NCI-H2107 treated with DMSO at 0.1 percent for 48 hours (cell line): ENCODE results near the gene SFTPD.

Experiments used
- DNase-seq: peaks from one replicate; lab custom pipeline; 2025; ENCODE audit not compliant: unreplicated experiment; lab: John Stamatoyannopoulos, UW

Gene SFTPD

DNA sequence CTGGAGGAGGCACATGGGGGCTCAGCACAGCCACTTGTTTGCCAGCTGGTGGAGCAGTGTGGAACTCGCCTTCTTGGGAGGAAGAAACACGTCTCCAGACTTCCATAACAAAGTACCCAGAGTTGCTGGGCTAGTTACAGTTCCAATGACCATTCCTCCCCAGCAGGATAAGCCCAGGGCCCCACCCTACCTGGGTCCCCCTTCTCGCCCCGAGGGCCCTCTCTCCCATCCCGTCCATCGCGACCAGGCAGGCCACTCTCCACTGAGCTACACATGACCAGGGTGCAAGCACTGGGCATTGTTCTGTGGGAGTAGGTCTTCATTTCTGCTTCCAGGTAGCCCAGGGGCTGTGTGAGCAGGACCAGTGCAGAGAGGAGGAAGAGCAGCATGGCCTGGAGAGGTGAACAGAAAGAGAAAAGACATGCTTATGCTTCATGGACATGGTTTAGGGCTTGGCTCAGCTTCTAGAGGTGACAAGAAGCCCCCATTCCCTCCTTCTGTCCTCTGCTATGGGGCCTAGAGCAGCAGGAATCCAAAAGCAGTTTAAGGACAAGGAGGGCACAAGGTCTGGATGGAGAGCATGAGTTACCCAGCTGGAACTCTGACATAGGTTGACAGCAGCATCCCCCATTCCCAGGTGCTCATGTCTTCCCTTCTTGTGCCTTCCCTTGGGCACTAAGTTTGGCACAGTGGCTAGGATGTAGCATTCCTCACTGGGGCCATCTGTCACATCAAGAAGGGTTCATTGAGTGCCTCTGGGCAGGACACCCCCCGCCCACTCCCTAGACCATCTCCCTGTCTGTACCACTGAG is 2.4 kb downstream of the SFTPD start:
- no peak for DNase-seq

- DNase-seq, result no peak
These were observed 4.2 kb downstream of the SFTPD start for GRCh38 chr10:79944428-79945395.

GRCh38 chr10:79943871-79944270 is 5.0 kb downstream of the SFTPD start:
- DNase-seq, result no peak

GRCh38 chr10:79942261-79943185 is 6.4 kb downstream of the SFTPD start:
- DNase-seq, result no peak

DNA sequence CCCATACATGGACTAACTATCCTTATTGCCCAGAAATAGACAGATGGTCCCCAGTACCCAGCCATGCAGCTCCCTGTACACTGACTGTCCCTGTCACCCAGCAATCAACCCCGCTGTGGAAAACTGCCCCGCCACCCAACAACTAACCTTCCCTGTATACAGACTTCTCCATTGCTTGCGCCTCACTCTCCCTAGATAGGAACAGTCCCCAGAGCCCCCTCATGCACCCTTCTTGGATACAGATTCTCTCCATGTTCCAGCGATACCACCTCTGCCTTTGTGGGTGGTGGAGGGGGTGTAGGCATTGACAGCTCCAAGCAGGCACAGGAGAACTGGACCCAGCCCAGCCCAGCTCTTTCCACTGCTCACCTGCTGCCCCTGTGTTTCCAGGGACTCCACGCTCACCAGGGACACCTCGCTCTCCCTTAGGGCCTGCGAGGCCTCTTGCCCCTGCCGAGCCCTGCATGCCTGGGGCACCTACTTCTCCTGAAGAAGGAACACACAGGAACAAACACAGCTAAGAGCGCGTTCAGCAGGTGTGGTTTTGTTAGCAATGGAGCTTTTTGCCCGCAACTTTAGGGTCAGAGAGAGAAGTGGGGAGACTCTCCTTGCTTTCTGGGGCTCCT is 7.2 kb downstream of the SFTPD start:
- no peak for DNase-seq

DNA sequence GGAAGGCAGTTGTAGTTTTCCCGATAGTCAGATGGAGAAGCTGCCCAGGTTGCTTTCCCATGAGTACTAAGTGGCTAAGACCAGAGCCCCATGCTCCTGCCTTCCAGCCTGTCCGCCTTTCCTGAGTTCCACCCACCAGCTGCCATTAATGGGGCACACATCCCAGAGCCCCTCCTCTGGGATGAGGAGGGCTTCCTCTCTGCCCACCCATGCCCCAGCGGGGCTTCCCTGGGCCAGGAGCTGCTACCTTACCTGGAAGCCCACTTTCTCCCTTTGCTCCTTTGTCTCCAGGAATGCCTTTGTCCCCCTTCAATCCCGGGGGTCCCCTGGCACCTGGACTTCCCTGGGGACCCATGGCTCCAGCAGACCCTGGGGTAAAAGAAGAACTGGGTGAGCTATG is 7.8 kb downstream of the SFTPD start:
- DNase-seq, result no peak

DNA sequence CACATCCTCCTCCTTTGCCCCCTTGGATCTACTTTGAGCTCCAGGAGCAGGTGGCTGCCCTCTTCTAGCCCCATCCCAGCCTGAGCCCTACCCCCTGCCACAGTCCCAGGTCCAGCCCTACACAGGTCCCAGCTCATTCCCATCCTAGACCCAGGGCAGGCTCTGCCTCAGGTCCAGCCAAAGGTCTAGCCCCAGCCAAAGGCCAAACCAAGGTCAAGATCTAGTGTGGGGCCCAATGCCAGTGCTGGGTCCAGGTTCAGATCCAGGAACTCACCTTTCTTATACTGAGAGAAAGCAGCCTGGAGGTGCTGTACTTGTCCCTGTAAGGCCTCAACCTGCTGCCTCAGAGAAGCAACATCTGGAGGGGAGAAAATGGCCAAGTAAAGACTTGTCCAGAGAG is 8.5 kb downstream of the SFTPD start:
- DNase-seq, result no peak

DNA sequence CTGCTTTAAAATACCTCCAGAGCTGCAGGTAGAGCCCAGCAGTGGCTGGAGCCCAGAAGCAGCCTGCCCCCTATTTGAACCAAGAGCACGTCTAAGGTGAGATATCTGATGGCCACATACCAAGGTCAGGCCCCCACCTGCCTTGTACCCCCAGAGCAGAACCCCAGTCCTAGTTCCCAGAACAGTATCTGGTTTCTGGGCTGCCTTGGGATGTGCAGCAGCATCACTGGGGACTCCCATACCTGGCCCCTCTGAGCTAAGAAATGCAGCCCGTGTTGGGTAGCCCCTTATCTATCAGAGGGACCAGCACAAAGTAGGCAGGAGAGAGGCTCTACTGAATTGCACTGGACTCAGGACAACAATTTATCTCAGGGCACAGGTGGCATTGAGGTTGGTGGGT is 8.9 kb downstream of the SFTPD start:
- no peak for DNase-seq

GRCh38 chr10:79938728-79939406 is 10.0 kb downstream of the SFTPD start:
- no peak for DNase-seq

- no peak for DNase-seq
These were observed 11.2 kb downstream of the SFTPD start for GRCh38 chr10:79937701-79938151.

GRCh38 chr10:79936625-79937615 is 12.0 kb downstream of the SFTPD start:
- no peak for DNase-seq

DNA sequence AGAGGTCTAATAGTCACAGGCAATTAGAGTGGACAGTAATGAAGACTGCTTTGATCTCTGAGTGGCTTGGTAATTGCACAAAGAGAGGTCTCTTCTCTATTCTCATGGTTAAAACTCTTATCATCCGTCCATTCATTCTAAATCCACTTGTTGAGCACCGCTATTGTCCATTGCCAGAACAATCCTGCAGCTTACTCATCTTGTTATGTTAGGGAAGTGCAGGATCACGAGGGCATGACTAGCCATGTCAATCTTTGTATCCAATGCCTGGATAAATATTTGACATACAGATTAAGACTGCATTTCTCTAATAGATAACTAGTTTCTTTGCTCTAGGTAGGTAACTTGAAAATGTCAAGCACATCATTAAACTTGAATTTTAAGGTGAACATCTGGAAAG is 14.9 kb downstream of the SFTPD start:
- no peak for DNase-seq

GRCh38 chr10:79932841-79933379 is 16.0 kb downstream of the SFTPD start:
- DNase-seq, result no peak

GRCh38 chr10:79932307-79932706 is 16.6 kb downstream of the SFTPD start:
- no peak for DNase-seq

- no peak for DNase-seq
These were observed 18.2 kb downstream of the SFTPD start for GRCh38 chr10:79930751-79931150.

DNA sequence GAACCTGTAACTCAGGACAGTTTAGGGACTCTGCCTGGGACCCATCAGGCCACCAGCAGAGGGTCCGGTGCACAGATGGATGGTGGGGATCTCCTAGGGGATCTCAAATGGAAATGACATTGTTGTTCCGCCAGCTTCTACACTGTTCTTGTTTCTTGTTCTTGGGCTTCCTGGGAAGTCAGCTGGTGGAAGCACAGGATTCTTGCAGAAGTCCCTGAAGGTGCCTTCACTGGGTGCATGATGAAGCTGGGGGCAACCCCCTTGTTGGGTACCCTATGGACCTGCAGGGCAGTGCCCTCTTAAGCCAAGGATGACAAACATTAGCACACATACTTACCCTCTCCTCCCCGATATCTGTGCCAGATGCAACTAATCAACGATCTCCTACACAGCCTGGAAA is 18.6 kb downstream of the SFTPD start:
- no peak for DNase-seq

DNA sequence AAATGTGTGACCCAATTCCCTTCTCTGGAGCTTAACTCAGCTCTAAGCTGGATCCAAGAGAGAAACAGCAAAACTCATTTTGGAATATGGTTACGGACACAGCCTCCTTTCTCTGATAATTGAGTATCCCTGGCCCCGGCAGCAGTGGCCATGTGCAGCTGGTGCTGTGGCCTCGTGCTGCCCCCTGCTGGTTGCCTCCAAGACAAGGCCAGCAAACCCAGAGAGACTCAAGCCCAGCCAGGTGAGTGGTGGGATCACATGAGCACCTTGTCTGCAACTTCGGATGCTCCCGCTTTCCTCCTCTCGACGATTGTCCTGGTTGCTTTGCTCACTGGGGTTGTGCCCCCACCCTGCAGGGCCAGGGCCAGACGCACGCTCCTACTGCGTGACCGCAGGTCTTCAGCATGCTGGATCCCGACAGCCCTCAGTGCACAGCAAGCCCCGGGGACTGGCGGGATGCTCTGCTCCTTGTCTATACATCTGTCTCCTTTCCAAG is 19.4 kb downstream of the SFTPD start:
- DNase-seq, result peak; percentile 38

GRCh38 chr10:79928028-79928583 is 20.8 kb downstream of the SFTPD start:
- DNase-seq, result no peak
